Left lobe of liver (tissue), 1 donor: ENCODE results near the gene FTL. TPM values are rescaled to one million over a fixed set of nuclear protein-coding genes. Genes with fewer than 3 reads are reported as not detected.

Experiments
- total RNA-seq: library from RNA; stranded (reverse); gene quantifications from one replicate; pipeline ENCODE4 v1.2.1, GENCODE V29; 2021
- donor health status: DM: no; HTN: yes; CAD: no.

The FTL gene
- total RNA-seq, 1 donor from 2014 or later = 8,713 TPM

Other genes starting within 250 kb of the FTL start
- gene MAMSTR, start 245.6 kb upstream of the FTL start, total RNA-seq = 0.23 TPM
- 3.1 TPM for gene RASIP1, start 224.7 kb upstream of the FTL start, total RNA-seq
- gene IZUMO1, start 218.4 kb upstream of the FTL start, total RNA-seq = not detected
- 0.43 TPM for gene FUT1, start 212.7 kb upstream of the FTL start, total RNA-seq
- 0.75 TPM for gene FGF21, start 209.8 kb upstream of the FTL start, total RNA-seq
- gene BCAT2, start 154.3 kb upstream of the FTL start, total RNA-seq = 21.7 TPM
- gene HSD17B14, start 128.8 kb upstream of the FTL start, total RNA-seq = 15.7 TPM
- gene PLEKHA4, start 96.7 kb upstream of the FTL start, total RNA-seq = 7.6 TPM
- gene PPP1R15A, start 92.9 kb upstream of the FTL start, total RNA-seq = 5.7 TPM
- not detected for gene TULP2, start 66.6 kb upstream of the FTL start, total RNA-seq
- gene NUCB1, start 65.0 kb upstream of the FTL start, total RNA-seq = 300 TPM
- 0.23 TPM for gene DHDH, start 31.6 kb upstream of the FTL start, total RNA-seq
- 18.9 TPM for gene BAX, start 10.4 kb upstream of the FTL start, total RNA-seq
- gene GYS1, start 28.0 kb downstream of the FTL start, total RNA-seq = 13.6 TPM
- 34.3 TPM for gene RUVBL2, start 28.6 kb downstream of the FTL start, total RNA-seq
- gene LHB, start 51.8 kb downstream of the FTL start, total RNA-seq = not detected
- gene CGB3, start 59.0 kb downstream of the FTL start, total RNA-seq = not detected
- gene CGB2, start 66.6 kb downstream of the FTL start, total RNA-seq = not detected
- not detected for gene CGB1, start 71.6 kb downstream of the FTL start, total RNA-seq
- not detected for gene CGB5, start 78.5 kb downstream of the FTL start, total RNA-seq
- gene CGB8, start 83.8 kb downstream of the FTL start, total RNA-seq = not detected
- gene CGB7, start 92.4 kb downstream of the FTL start, total RNA-seq = not detected
- gene NTF4, start 99.5 kb downstream of the FTL start, total RNA-seq = not detected
- gene KCNA7, start 107.4 kb downstream of the FTL start, total RNA-seq = not detected
- gene SNRNP70, start 120.1 kb downstream of the FTL start, total RNA-seq = 170 TPM
- gene LIN7B, start 149.1 kb downstream of the FTL start, total RNA-seq = 5.5 TPM
- gene C19orf73, start 153.8 kb downstream of the FTL start, total RNA-seq = 2.2 TPM
- gene PPFIA3, start 154.2 kb downstream of the FTL start, total RNA-seq = 2.3 TPM
- gene HRC, start 190.1 kb downstream of the FTL start, total RNA-seq = not detected
- gene TRPM4, start 192.5 kb downstream of the FTL start, total RNA-seq = 15.0 TPM